NOMO-1 treated with DMSO at 0.1 percent for 48 hours (cell line): ENCODE data around the gene MAOB.
A peak's percentile ranks its signal among the peaks of the same experiment; 100 is the strongest.
"Not testable (repeated sequence)": the region's sequence is repeated elsewhere in the genome, so short reads cannot be mapped to it uniquely, and the experiment has no call there.

Source experiments
- DNase-seq: peaks from one replicate; lab custom pipeline; 2025; ENCODE audit not compliant: unreplicated experiment; lab: John Stamatoyannopoulos, UW

Gene MAOB

GRCh38 chrX:43758044-43758443 lies 124.2 kb downstream of the MAOB start:
- DNase-seq: no peak

- DNase-seq: no peak
Observed at GRCh38 chrX:43756076-43756475, 126.2 kb downstream of the MAOB start.

- no peak for DNase-seq
Observed at GRCh38 chrX:43753637-43754036, 128.6 kb downstream of the MAOB start.

GRCh38 chrX:43750248-43750676 lies 132.0 kb downstream of the MAOB start:
- peak; percentile 85 for DNase-seq

GRCh38 chrX:43747476-43747875 lies 134.8 kb downstream of the MAOB start:
- DNase-seq: no peak

DNA sequence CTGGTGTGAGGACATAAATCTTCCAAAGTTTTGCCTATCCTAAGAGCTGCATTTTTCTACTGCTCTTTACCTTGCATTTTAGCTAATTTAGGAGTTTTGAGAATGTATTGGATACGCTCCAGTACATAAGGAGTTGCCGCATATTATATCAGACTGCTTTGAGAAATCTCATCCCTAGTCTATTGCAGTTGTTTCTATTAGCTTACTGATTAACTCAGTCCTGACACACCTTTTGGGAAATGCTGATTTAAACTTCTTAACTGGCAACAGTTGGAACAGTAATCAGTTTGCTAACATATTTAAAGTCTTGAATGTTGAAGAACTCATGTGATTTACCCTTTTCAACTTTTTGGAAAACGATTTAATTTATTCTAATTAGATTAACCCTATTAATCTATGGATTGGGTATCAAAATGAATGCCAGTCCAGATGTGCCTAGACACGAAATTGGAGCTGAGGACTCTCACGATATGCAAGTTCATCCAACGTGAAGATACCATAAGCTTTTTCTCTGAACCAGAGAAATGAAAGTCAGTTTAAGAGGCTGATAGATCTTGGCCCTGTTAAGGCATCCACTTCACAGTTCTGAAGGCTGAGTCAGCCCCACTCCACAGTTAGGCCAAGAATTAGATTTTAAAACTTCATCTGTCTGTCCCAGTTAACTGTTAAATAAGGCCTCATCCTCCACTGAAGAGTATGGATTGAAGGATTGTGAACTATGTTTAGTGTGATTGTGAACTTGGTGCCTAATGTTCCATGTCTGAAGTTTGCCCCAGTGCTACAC lies 136.1 kb downstream of the MAOB start:
- no peak for DNase-seq

DNA sequence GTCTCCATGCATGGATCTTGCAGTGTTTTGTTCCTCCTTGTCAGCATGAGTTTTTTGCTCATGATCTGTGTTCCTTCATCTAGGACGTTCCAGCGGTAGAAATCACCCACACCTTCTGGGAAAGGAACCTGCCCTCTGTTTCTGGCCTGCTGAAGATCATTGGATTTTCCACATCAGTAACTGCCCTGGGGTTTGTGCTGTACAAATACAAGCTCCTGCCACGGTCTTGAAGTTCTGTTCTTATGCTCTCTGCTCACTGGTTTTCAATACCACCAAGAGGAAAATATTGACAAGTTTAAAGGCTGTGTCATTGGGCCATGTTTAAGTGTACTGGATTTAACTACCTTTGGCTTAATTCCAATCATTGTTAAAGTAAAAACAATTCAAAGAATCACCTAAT lies 138.0 kb downstream of the MAOB start:
- DNase-seq: no peak

DNA sequence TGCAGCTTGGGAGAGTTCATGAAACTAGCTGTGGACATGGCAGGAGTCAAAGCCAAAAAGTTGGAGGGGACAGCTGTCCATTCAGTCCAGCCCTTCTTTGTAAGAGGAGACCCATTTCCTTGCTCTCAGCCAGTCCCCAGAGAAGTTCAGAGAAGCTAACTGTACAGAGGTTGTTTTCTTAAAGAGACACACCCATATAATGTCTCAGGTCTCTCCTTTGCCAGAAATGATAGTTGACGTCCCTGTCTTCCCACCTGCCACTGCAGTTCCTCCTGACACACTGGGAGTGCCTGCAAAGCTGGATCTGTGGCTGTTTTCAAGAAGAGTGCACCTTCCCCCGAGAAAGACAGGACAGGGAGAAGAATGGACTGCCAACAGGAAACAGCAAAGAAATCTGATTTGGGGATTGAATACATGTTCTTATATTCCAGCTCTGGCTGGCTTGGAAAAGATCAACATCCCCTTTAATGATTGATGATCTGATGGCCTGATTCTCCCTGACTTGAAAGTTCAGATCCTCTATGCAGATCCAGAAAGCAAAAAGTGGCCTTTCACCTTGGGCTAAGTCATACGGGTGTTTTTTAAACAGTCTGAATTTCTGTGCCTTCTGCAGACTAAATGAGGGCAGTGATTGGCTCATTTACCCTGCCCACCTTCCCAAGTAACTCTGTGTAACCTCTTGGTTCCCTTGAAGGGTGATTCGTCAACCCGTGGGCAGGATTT lies 139.0 kb downstream of the MAOB start:
- DNase-seq: no peak

DNA sequence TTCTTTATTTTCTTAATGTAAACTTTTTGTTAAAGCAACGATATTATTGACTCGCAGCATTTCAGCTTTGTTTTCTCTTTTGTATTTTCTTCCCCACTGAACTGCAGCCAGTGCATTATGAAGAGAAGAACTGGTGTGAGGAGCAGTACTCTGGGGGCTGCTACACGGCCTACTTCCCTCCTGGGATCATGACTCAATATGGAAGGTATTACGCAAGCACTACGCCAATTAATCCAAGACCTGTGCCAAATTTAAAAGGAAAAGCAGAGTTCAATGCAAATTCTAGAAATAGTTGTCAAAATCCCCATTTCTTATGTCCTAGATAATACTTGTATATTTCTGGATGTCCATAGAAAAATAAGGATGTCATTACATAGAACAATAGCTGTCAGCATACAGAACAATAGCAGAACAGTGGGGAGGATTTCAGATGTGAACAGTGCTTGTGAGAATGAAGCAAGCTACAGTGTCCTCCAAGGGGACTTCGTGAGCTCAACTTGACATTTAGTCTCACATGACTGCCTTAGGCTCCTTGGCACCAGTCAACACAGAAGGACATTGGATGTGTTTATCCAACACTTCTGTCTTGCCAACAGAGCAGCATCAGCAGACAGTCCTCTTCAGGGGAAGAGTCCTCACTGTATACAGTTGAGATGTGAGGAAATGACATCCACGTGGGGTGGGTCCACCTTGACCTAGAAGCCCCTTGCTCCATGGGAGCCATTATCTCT lies 140.2 kb downstream of the MAOB start:
- DNase-seq: no peak

DNA sequence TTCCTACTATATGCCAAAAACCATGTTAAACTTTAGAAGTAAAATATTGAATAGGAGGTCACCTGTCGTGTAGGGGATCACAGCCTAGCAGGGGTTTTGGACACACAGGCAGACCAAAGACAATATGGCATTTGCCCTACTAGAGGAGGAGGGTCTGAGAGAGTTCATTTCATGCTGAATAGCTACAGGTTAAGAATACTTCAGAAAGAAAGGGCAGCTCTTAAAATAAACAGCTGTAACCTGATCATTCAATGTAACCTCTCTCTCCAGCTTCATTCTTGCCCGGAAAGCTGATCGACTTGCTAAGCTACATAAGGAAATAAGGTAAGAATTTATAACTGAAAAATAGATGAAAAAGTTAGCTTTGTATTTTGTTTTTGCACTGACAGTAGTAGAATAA lies 146.3 kb downstream of the MAOB start:
- no peak for DNase-seq

DNA sequence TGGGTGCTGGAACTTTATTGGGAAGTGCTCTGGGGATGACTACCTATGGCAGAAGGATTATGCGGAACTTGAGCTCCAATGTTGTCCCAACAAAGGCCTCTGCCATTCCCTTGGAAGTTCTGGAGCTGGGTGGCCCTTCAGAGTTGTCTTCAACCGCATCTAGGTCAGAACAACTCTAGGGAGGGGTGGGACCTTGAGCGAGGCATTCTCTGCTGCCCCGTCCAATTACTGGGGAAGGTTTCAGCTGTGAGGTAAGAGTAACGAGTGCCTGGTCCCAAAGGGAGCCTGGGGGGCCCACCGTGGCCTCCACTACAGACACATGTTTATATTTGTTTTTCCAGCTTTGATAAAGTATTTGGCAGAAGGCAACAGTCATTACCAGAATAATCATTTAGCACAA lies 146.7 kb downstream of the MAOB start:
- no peak for DNase-seq

- DNase-seq: no peak
Observed at GRCh38 chrX:43734444-43734843, 147.8 kb downstream of the MAOB start.

- no peak for DNase-seq
Observed at GRCh38 chrX:43733699-43734098, 148.6 kb downstream of the MAOB start.

- no peak for DNase-seq
Observed at GRCh38 chrX:43731086-43731485, 151.2 kb downstream of the MAOB start.

DNA sequence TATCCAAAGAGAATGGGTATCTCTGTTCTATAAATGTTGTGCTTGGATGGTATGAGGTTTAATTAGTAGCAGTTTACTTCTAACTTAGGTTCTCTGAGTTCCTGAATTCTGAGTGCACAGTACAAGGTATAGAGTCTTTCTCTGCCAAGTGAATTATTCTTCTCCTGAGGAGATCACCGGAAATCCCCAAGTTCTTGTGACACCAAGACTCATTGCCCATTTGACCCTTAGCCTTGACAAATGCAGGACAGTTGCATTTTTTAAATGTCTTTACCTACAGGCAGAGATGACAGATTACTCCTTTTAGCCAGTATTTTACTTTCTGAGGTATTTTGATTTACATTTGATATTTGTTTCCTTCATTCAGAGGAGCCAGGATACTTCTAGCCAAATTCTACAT lies 153.3 kb downstream of the MAOB start:
- no peak for DNase-seq

GRCh38 chrX:43728002-43728401 lies 154.2 kb downstream of the MAOB start:
- no peak for DNase-seq

DNA sequence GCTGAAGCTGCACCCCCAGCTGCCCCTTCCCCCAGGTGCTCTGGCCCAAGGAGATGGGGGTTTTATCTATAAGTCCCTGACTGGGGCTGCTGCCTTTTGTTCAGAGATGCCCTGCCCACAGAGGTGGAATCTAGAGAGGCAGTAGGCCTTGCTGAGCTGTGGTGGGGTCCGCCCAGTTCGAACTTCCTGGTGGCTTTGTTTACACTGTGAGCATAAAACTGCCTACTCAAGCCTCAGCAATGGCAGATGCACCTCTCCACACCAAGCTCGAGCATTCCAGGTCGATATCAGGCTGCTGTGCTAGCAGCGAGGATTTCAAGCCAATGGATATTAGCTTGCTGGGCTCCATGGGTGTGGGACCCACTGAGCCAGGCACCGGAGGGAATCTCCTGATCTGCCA lies 155.0 kb downstream of the MAOB start:
- DNase-seq: not testable (repeated sequence)

GRCh38 chrX:43725227-43725626 lies 157.0 kb downstream of the MAOB start:
- DNase-seq: not testable (repeated sequence)

GRCh38 chrX:43720961-43721360 lies 161.3 kb downstream of the MAOB start:
- DNase-seq: no peak

DNA sequence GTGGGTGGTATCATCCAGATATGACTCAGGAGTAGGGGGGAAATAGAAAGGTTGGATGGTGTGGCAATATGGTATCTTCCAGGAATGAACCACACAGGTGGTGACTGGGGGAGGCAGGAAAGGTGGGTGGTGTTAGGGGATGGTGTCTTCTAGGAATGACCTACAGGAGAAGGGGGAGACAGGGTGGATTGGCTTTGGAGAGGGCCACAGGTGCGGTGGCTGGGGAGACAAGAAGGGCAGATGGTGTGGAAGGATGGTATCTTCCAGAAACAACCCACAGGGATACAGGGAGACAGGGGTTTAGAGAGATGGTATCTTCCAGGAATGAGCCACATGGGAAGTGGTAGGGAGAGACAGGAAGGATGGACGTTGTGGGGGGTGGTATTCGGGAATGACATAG lies 162.2 kb downstream of the MAOB start:
- DNase-seq: no peak

DNA sequence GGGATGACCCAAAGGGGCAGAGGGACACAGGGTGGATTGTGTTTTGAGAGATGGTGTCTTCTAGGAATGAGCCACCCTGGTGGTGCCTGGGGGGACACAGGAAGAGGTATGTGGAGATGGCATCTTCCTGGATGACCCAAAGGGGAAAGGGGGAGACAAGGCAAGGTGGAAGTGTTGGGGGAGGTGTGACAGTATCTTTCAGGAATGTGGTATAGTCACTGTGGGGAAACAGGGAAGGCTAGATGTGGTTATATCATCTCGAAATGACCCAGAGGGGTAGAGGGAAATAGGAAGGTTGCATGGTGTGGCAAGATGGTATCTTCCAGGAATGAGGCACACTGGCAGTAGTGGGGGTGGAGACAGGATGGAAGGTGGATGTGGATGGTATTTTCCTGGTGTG lies 163.3 kb downstream of the MAOB start:
- no peak for DNase-seq

DNA sequence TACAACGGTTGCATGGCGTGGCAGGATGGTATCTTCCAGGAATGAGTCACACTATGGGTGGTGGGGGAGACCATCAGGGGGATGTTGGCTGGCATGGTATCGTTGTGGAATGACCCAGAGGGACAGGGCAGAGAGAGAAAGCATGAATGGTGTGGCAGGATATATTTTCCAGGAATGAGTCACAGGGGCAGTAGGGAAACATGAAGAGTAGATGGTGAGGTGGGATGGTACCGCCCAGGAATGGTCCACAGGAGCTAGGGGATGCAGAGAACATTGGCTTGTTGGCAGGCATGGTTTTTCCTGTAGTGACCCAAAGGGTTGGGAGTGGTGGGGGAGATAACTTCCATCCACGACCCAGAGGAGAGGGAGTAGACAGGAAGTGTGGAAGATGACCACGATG lies 163.7 kb downstream of the MAOB start:
- DNase-seq: no peak
